Aorta (tissue), 5 donors: ENCODE measurements around the gene JARID2. TPM values are rescaled to one million over a fixed set of nuclear protein-coding genes. Genes with fewer than 3 reads are reported as not detected.
"Not testable (repeated sequence)": the region's sequence is repeated elsewhere in the genome, so short reads cannot be mapped to it uniquely, and the experiment has no call there.

Experiments
- ATAC-seq: fragments of 200-7000 bp; cut with Tn5 transposase; one replicate; pipeline ENCODE4 v1.9.1; 2022; ENCODE audit warnings: moderate library complexity; ENCODE audit not compliant: low FRiP score
- DNase-seq, 2 donors: peaks; one replicate each; pipeline ENCODE4 v3.0.0-alpha.2; 2020
- H3K27ac ChIP-seq, 2 donors: one replicate each; pipeline ENCODE4 v1.5.1; 2013; ENCODE audit warnings: low read length in 2 of 2, mild to moderate bottlenecking in 2 of 2, moderate library complexity in 2 of 2, control low read depth in 1 of 2, inconsistent platforms in 1 of 2, low read depth in 1 of 2
- H3K27me3 ChIP-seq, 2 donors: one replicate each; pipeline ENCODE4 v1.6.1; 2013; ENCODE audit warnings: control low read depth in 1 of 2, low read length in 1 of 2, mild to moderate bottlenecking in 1 of 2, moderate library complexity in 1 of 2; ENCODE audit not compliant: insufficient read depth in 2 of 2, control insufficient read depth in 1 of 2
- H3K36me3 ChIP-seq, 2 donors: one replicate each; pipeline ENCODE4 v1.6.1; 2013; ENCODE audit warnings: control low read depth in 1 of 2, low read length in 1 of 2, mild to moderate bottlenecking in 1 of 2; ENCODE audit not compliant: insufficient read depth in 2 of 2, control insufficient read depth in 1 of 2
- H3K4me1 ChIP-seq, 2 donors: one replicate each; pipeline ENCODE4 v1.6.1; 2013; ENCODE audit warnings: low read length in 2 of 2, control low read depth in 1 of 2, mild to moderate bottlenecking in 1 of 2, moderate library complexity in 1 of 2; ENCODE audit not compliant: insufficient read depth in 2 of 2, control insufficient read depth in 1 of 2
- H3K4me3 ChIP-seq, 2 donors: one replicate each; pipeline ENCODE4 v1.5.1; 2013; ENCODE audit warnings: low read length in 2 of 2, control low read depth in 1 of 2, mild to moderate bottlenecking in 1 of 2
- H3K9me3 ChIP-seq: one replicate; pipeline ENCODE4 v1.6.1; 2013; ENCODE audit warnings: mild to moderate bottlenecking, low read length; ENCODE audit not compliant: control insufficient read depth
- WGBS, 2 donors: extraction: QIAGEN DNeasy Blood & Tissue Kit; methylation state at CpG; one replicate each; pipeline ENCODE4 v1.1.7; 2013; 5-methylcytosine and 5-hydroxymethylcytosine counted together
- intact Hi-C, 2 donors: fragments of 100-400 bp; cut with DNase I; formaldehyde crosslinking; loops; one replicate each; pipeline versions ENCODE4 v1.14.2 to v1.15.0; 2022
- polyA plus RNA-seq, 2 donors: library from polyadenylated mRNA; stranded (reverse); fragments of 200-250 nt; gene quantifications; one replicate each; pipeline ENCODE4 v1.2.3, GENCODE V29; 2013
- total RNA-seq, 2 donors: library from RNA; stranded (reverse); fragmentation: NEBNext Ultra II Directional; extraction: Animal tissue kit (Norgen Biotek cat#: 25700); gene quantifications; one replicate each; pipeline ENCODE4 v1.2.1, GENCODE V29; 2021
- donor health status: healthy with polysubstance abuse.
- donor health status: Bipolar disorder and iron deficiency.
- donor health status: DM: no; HTN: no; CAD: no.
- donor health status: DM: no; HTN: no; CAD: no.
- donor health status: DM: yes; HTN: yes; CAD: no.

JARID2 gene
- total and polyA plus RNA-seq, 4 donors: 0.88 to 13.0 (median 7.1) TPM

GRCh38 chr6:15296249-15296648 is 50.4 kb downstream of the JARID2 start:
- H3K36me3 ChIP-seq: no peaks in the 10 kb centered on the region
- ATAC-seq: no peak
- no peak overlapping the region for H3K27ac ChIP-seq
- H3K9me3 ChIP-seq: no peaks in the 10 kb centered on the region
- peaks cover 0 to 1% of the 10 kb centered on the region in 2 donors for H3K4me1 ChIP-seq
- no peak for DNase-seq
- no peaks in the 10 kb centered on the region for H3K27me3 ChIP-seq
- H3K4me3 ChIP-seq: no peak overlapping the region
- 60 to 67% methylated on average over 5 of the region's 5 CpGs for whole genome bisulfite sequencing, 2 donors
- intact Hi-C loops: no loop called here

- intact Hi-C loops: no loop called here
- Histone ChIP-seq H3K27me3 (no peaks in the 10 kb centered on the region), H3K4me3 (no peak overlapping the region), H3K4me1 (peaks cover 0 to 1% of the 10 kb centered on the region in 2 donors), H3K27ac (no peak overlapping the region), H3K9me3 (no peaks in the 10 kb centered on the region), H3K36me3 (no peaks in the 10 kb centered on the region)
- ATAC-seq (no peak), DNase-seq (no peak)
- WGBS, 2 donors: 93 to 95% methylated on average over 2 of the region's 2 CpGs
Measured at GRCh38 chr6:15296735-15297134, 50.9 kb downstream of the JARID2 start.

GRCh38 chr6:15297167-15297566 is 51.3 kb downstream of the JARID2 start:
- H3K36me3 ChIP-seq, ATAC-seq, H3K27me3 ChIP-seq, H3K9me3 ChIP-seq, H3K4me1 ChIP-seq, DNase-seq, H3K4me3 ChIP-seq, H3K27ac ChIP-seq, intact Hi-C loops: not testable (repeated sequence)
- WGBS, 2 donors: 97% methylated on average over 12 of the region's 12 CpGs

- ATAC-seq (no peak), DNase-seq (no peak)
- no peak overlapping the region for H3K27ac ChIP-seq
- peaks cover 0 to 1% of the 10 kb centered on the region in 2 donors for H3K4me1 ChIP-seq
- H3K9me3 ChIP-seq: no peaks in the 10 kb centered on the region
- no peaks in the 10 kb centered on the region for H3K27me3 ChIP-seq
- no peaks in the 10 kb centered on the region for H3K36me3 ChIP-seq
- no peak overlapping the region for H3K4me3 ChIP-seq
- intact Hi-C loops: no loop called here
- WGBS, 2 donors: 95% methylated on average over 9 of the region's 9 CpGs
Measured at GRCh38 chr6:15297895-15298590, 52.2 kb downstream of the JARID2 start.

DNA sequence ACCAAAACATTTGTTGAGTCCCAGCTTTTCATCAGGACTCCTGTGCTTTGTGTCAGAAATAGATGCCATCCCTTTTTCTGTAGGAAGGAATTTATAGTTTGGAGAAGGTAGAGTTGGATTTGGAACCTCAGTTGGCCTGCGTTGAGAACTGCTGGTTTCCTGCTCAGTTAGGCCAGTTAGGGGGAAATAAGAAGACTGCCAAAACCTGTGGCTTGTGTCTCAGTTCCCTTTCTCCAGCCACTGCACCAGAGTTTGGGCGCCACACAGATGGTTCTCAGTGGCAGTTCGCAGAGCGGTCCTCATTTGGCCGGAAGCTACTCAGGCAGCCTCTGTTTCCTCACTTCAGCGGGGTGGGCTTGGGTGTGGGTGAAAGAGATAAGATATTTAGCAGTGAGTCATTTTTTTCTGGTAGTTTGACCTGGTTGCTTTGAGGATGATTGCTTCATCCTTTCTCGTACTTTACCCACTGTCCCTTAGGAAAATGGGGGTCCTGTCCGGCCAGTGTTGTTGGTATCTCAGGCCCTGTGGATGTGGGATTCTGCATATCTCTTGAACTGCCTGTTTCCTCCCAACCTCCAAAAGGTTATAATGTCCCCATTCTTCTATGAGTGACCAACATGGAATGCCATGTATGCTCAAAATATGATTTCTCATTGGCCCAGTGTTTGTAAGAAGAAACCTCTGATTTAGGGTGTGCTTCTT is 53.7 kb downstream of the JARID2 start:
- intact Hi-C loops: no loop called here
- no peaks in the 10 kb centered on the region for H3K9me3 ChIP-seq
- H3K27me3 ChIP-seq: no peaks in the 10 kb centered on the region
- H3K4me1 ChIP-seq: peaks cover 0 to 1% of the 10 kb centered on the region in 2 donors
- H3K4me3 ChIP-seq: no peak overlapping the region
- 88 to 93% methylated on average over 8 of the region's 8 CpGs for WGBS, 2 donors
- DNase-seq (peak in 1 of 2 donors; percentile 64), ATAC-seq (no peak)
- no peak overlapping the region for H3K27ac ChIP-seq
- H3K36me3 ChIP-seq: no peaks in the 10 kb centered on the region

- no peak overlapping the region for H3K27ac ChIP-seq
- intact Hi-C loops: no loop called here
- no peak for DNase-seq
- no peak for ATAC-seq
- WGBS, 2 donors: 84 to 87% methylated on average over 6 of the region's 6 CpGs
- no peaks in the 10 kb centered on the region for H3K27me3 ChIP-seq
- H3K36me3 ChIP-seq: no peaks in the 10 kb centered on the region
- H3K4me1 ChIP-seq: peaks cover 0 to 1% of the 10 kb centered on the region in 2 donors
- no peak overlapping the region for H3K4me3 ChIP-seq
- H3K9me3 ChIP-seq: no peaks in the 10 kb centered on the region
Measured at GRCh38 chr6:15301179-15302006, 55.5 kb downstream of the JARID2 start.

- H3K27ac ChIP-seq: no peak overlapping the region
- ATAC-seq (no peak), DNase-seq (no peak)
- no peaks in the 10 kb centered on the region for H3K9me3 ChIP-seq
- no peaks in the 10 kb centered on the region for H3K27me3 ChIP-seq
- intact Hi-C loops: no loop called here
- no peak overlapping the region for H3K4me3 ChIP-seq
- H3K36me3 ChIP-seq: no peaks in the 10 kb centered on the region
- peaks cover 0 to 1% of the 10 kb centered on the region in 2 donors for H3K4me1 ChIP-seq
- WGBS, 2 donors: 92 to 94% methylated on average over 7 of the region's 7 CpGs
Measured at GRCh38 chr6:15303162-15303919, 57.5 kb downstream of the JARID2 start.

GRCh38 chr6:15303920-15304291 is 58.0 kb downstream of the JARID2 start:
- H3K27ac ChIP-seq: no peak overlapping the region
- 96 to 97% methylated on average over 6 of the region's 6 CpGs for WGBS, 2 donors
- intact Hi-C loops: no loop called here
- peaks cover 0 to 1% of the 10 kb centered on the region in 2 donors for H3K4me1 ChIP-seq
- ATAC-seq (no peak), DNase-seq (no peak)
- H3K9me3 ChIP-seq: no peaks in the 10 kb centered on the region
- H3K36me3 ChIP-seq: no peaks in the 10 kb centered on the region
- H3K4me3 ChIP-seq: no peak overlapping the region
- no peaks in the 10 kb centered on the region for H3K27me3 ChIP-seq
